ENCODE results near the gene CADM3.

Gene CADM3

GRCh38 chr1:159171254-159171687 lies at the start of gene CADM3:
CADM3 (plus strand) TSS chr1:159171615; CDS start chr1:159171766, 151 bp downstream.
- no peak for DNase-seq

- no peak for DNase-seq
Measured at GRCh38 chr1:159122005-159122621, 49.3 kb upstream of the CADM3 start.

- DNase-seq, result no peak
Measured at GRCh38 chr1:159123587-159123986, 47.8 kb upstream of the CADM3 start.

GRCh38 chr1:159132271-159132881 lies 39.0 kb upstream of the CADM3 start:
- peak; percentile 30 for DNase-seq

GRCh38 chr1:159140474-159140873 lies 30.9 kb upstream of the CADM3 start:
- DNase-seq, result no peak

- no peak for DNase-seq
Measured at GRCh38 chr1:159141584-159142390, 29.6 kb upstream of the CADM3 start.

GRCh38 chr1:159142391-159142663 lies 29.1 kb upstream of the CADM3 start:
- DNase-seq, result no peak

- no peak for DNase-seq
Measured at GRCh38 chr1:159142726-159143510, 28.5 kb upstream of the CADM3 start.

GRCh38 chr1:159144571-159144970 lies 26.8 kb upstream of the CADM3 start:
- DNase-seq, result no peak

GRCh38 chr1:159146980-159147379 lies 24.4 kb upstream of the CADM3 start:
- no peak for DNase-seq

GRCh38 chr1:159152031-159152430 lies 19.4 kb upstream of the CADM3 start:
- DNase-seq, result no peak

GRCh38 chr1:159161001-159161718 lies 10.3 kb upstream of the CADM3 start:
- peak; percentile 25 for DNase-seq

- no peak for DNase-seq
Measured at GRCh38 chr1:159161719-159162026, 9.7 kb upstream of the CADM3 start.

- DNase-seq, result no peak
Measured at GRCh38 chr1:159162516-159163265, 8.7 kb upstream of the CADM3 start.

GRCh38 chr1:159163614-159164228 lies 7.7 kb upstream of the CADM3 start:
- DNase-seq, result no peak

GRCh38 chr1:159168043-159168442 lies 3.4 kb upstream of the CADM3 start:
- no peak for DNase-seq

GRCh38 chr1:159170639-159171038 lies 776 bp upstream of the CADM3 start:
- DNase-seq, result no peak

- no peak for DNase-seq
Measured at GRCh38 chr1:159171688-159172501, 480 bp downstream of the CADM3 start.

- no peak for DNase-seq
Measured at GRCh38 chr1:159172614-159173291, 1.3 kb downstream of the CADM3 start.

GRCh38 chr1:159173320-159173719 lies 1.9 kb downstream of the CADM3 start:
- DNase-seq, result no peak
